Adrenal gland (tissue), 5 donors: ENCODE data around the gene PKP1.

Experiments
- CTCF ChIP-seq, 6 experiments: fragments of 450-650 bp in 4 of 6; fragments of 200-600 bp in 2 of 6; sonication (generic) in 1 of 6; IDR thresholded peaks; 1 replicate in 5 of 6; 2 replicates in 1 of 6; pipeline versions ENCODE4 v1.5.1 to v1.8.0; 2016 to 2021; ENCODE audit warnings: antibody characterized with exemption in 6 of 6, mild to moderate bottlenecking in 2 of 6, moderate library complexity in 1 of 6
- POLR2A ChIP-seq, 2 donors: fragments of 450-650 bp; IDR thresholded peaks; one replicate each; pipeline ENCODE4 v1.6.1; 2017; ENCODE audit warnings: antibody characterized with exemption in 2 of 2, mild to moderate bottlenecking in 2 of 2, moderate library complexity in 1 of 2
- donor health status: DM: no; HTN: no; CAD: no.

GRCh38 chr1:201321826-201322390 lies 38.6 kb downstream of the PKP1 start:
- TF ChIP-seq CTCF (IDR thresholded peaks at IDR 0.05) (no peak), POLR2A (IDR thresholded peaks at IDR 0.05) (no peak)
